ENCODE measurements around the gene GDE1.

The GDE1 gene

GRCh38 chr16:19517424-19518089, 4.3 kb downstream of the GDE1 start:
- no peak for TF ChIP-seq CTCF (IDR thresholded peaks at IDR 0.05; ENCODE audit: borderline replicate concordance, insufficient read depth, low read depth, low read length)

GRCh38 chr16:19515757-19516156, 6.1 kb downstream of the GDE1 start:
- no peak overlapping the region for H3K4me3 ChIP-seq (ENCODE audit: low read depth, low read length)
- no peak for TF ChIP-seq CTCF (IDR thresholded peaks at IDR 0.05; ENCODE audit: borderline replicate concordance, insufficient read depth, low read depth, low read length)

More at GRCh38 chr16:19517424-19518089, 4.3 kb downstream of the GDE1 start:
- no peak overlapping the region for H3K4me3 ChIP-seq (ENCODE audit: low read depth, low read length)

GRCh38 chr16:19513377-19514053, 8.4 kb downstream of the GDE1 start:
- H3K4me3 ChIP-seq (ENCODE audit: low read depth, low read length), result no peak overlapping the region
- TF ChIP-seq CTCF (IDR thresholded peaks at IDR 0.05; ENCODE audit: borderline replicate concordance, insufficient read depth, low read depth, low read length), result no peak

GRCh38 chr16:19512297-19512696, 9.6 kb downstream of the GDE1 start:
- no peak for TF ChIP-seq CTCF (IDR thresholded peaks at IDR 0.05; ENCODE audit: borderline replicate concordance, insufficient read depth, low read depth, low read length)
- no peak overlapping the region for H3K4me3 ChIP-seq (ENCODE audit: low read depth, low read length)

- no peak for TF ChIP-seq CTCF (IDR thresholded peaks at IDR 0.05; ENCODE audit: borderline replicate concordance, insufficient read depth, low read depth, low read length)
- H3K4me3 ChIP-seq (ENCODE audit: low read depth, low read length), result no peak overlapping the region
These were observed 14.0 kb downstream of the GDE1 start for GRCh38 chr16:19507867-19508266.

GRCh38 chr16:19506965-19507364, 14.9 kb downstream of the GDE1 start:
- TF ChIP-seq CTCF (IDR thresholded peaks at IDR 0.05; ENCODE audit: borderline replicate concordance, insufficient read depth, low read depth, low read length), result no peak
- no peak overlapping the region for H3K4me3 ChIP-seq (ENCODE audit: low read depth, low read length)
